ENCODE measurements around the gene CASZ1.
A peak's percentile ranks its signal among the peaks of the same experiment; 100 is the strongest.

CASZ1 gene

DNA sequence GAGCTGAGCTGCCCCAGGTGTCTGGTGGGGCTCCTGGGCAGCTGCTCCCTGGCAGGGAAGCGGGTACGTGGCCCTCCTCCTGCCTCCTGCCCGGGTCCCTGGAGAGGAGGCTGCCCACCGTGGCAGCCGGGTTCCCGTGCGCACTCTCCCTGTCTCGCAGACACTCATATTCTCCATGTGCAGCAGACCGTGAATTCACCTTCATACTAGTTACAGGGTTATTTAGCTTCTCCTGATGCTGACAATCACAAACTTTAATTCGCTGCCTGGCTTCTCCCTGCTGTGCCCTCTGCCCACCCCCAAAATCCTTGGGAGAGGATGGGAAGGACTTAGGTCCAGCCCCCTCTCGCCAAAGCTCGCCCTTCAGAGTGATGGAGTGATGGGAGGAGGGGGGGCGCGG is 95.3 kb downstream of the CASZ1 start:
- H3K27me3 Mint-ChIP-seq = no peaks in the 10 kb centered on the region
- no peak overlapping the region for H3K4me3 Mint-ChIP-seq
- H3K36me3 Mint-ChIP-seq (ENCODE audit: insufficient read depth) = no peaks in the 10 kb centered on the region
- H3K4me1 Mint-ChIP-seq = peaks cover 7% of the 10 kb centered on the region
- no peaks in the 10 kb centered on the region for H3K9me3 Mint-ChIP-seq
- no peak for ATAC-seq (replicated peaks; ENCODE audit: extremely low read depth, poor library complexity, severe bottlenecking)
- no peak overlapping the region for H3K27ac Mint-ChIP-seq (ENCODE audit: low read depth)
- DNase-seq (ENCODE audit: low spot score in 2 of 2) = no peak

DNA sequence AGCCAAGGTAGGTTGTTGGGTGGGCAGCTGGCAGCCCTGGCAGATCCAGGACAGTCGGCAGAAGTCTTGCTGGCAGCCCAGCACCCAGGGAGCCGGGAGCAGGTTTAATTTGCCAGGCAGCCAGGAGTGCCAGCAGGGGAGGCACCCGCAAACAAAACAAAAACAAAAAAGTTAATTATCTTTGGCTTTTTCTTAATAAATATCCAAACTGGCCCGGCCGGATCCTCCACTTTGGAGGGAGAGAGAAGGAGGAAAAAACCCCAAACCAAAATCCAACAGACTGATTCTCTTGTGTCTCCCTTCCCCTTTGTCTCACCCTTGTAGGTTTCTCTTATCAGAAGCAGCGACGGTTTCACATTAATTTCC is 97.0 kb downstream of the CASZ1 start:
- no peaks in the 10 kb centered on the region for H3K9me3 Mint-ChIP-seq
- H3K4me3 Mint-ChIP-seq = no peak overlapping the region
- no peak for DNase-seq (ENCODE audit: low spot score in 2 of 2)
- ATAC-seq (replicated peaks; ENCODE audit: extremely low read depth, poor library complexity, severe bottlenecking) = no peak
- H3K27me3 Mint-ChIP-seq = no peaks in the 10 kb centered on the region
- no peak overlapping the region for H3K27ac Mint-ChIP-seq (ENCODE audit: low read depth)
- peaks cover 12% of the 10 kb centered on the region for H3K4me1 Mint-ChIP-seq
- peaks cover 2% of the 10 kb centered on the region for H3K36me3 Mint-ChIP-seq (ENCODE audit: insufficient read depth)

DNA sequence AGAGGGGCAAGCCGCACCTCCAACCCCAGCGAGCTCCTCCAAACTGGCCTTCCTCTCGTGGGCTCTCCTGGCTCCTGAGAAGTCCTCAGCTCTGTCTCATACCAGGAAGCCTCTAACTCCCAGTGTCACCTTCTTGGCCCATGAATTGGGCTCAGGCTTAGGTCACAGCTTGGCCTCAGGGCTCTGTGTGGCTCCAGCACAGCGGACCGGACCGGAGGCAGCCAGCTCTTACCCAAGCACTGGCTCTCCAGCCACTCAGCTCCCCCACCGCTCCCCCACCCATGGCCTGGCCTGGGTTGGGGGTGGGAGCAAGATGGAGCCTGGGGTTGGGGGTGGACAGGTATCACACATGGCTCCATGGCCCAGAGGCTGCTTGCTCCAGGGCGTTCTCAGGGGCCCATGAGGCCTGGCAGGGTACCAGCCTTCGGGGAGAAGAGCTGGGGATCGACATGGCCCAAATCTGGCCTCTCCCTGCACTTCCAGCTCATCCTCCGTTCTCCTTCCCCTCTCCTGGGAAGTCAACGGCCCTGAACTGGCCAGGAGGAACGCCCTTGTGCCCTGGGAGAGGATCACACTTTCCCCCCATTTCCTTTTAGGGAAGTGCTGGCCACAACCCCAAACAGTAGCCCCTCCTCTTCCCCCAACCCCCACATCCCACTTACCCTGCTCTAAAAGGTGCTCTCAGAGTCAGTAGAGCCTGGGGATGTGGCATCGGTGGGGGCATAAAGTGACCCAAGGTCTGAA is 97.5 kb downstream of the CASZ1 start:
- Mint-ChIP-seq H3K4me3 (no peak overlapping the region), H3K4me1 (peaks cover 12% of the 10 kb centered on the region), H3K36me3 (ENCODE audit: insufficient read depth) (peaks cover 2% of the 10 kb centered on the region), H3K27ac (ENCODE audit: low read depth) (no peak overlapping the region), H3K9me3 (no peaks in the 10 kb centered on the region), H3K27me3 (no peaks in the 10 kb centered on the region)
- DNase-seq (ENCODE audit: low spot score in 2 of 2) = no peak
- ATAC-seq (replicated peaks; ENCODE audit: extremely low read depth, poor library complexity, severe bottlenecking) = no peak

DNA sequence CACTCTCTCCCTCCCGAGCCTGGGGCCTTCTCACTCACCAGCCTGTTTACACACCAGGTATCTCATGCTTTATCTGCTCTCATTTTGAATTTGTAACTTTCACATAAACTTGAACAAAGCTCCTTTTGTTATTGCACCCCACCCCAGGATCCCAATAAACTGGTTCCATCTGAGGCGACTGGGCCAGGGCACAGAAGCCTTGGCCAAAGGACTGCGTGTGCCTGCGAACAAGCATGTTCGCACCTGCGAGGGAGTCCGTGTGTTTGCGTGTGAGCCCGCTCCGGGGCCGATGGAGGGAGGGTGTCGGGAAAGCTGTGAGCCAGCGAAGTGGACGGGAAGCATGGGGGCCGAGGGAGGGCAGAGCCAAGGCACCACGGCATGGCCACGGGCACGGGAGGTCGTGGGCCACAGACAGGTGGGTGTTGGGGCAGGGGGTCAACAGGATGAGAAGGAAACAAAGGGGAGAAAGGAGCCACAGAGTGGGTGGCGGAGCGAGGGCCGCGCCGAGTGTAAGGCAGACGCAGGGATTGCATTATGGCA is 98.8 kb downstream of the CASZ1 start:
- Mint-ChIP-seq H3K4me1 (peaks cover 22% of the 10 kb centered on the region), H3K36me3 (ENCODE audit: insufficient read depth) (peaks cover 5% of the 10 kb centered on the region), H3K27ac (ENCODE audit: low read depth) (no peak overlapping the region), H3K4me3 (no peak overlapping the region), H3K27me3 (no peaks in the 10 kb centered on the region), H3K9me3 (no peaks in the 10 kb centered on the region)
- DNase-seq (ENCODE audit: low spot score in 2 of 2) = no peak
- no peak for ATAC-seq (replicated peaks; ENCODE audit: extremely low read depth, poor library complexity, severe bottlenecking)

DNA sequence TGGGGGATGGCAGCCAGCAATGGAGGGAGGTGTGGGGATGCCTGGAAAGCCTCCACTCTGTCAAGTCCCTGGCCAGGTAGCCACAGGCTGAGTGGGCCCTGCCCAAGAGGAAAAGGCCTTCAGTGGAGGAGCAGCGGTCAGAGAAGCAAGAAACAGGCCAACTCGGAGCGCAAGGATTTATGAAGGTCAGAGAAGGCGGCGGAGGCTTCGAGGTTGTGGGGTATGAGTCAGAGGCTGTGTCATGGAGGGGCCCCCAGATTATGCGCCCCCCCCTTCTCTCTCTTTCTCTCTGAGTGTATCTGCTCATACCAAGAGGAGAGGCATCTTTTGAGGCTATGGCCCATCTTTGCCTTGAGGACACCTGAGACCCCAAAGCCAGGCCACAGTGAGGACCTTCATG is 99.5 kb downstream of the CASZ1 start:
- no peak overlapping the region for H3K4me3 Mint-ChIP-seq
- ATAC-seq (replicated peaks; ENCODE audit: extremely low read depth, poor library complexity, severe bottlenecking) = no peak

GRCh38 chr1:10694633-10695627 is 101.5 kb downstream of the CASZ1 start:
- ATAC-seq (replicated peaks; ENCODE audit: extremely low read depth, poor library complexity, severe bottlenecking) (peak; percentile 40), DNase-seq (ENCODE audit: low spot score in 2 of 2) (peak; percentile 55 to 73)
- Mint-ChIP-seq H3K27ac (ENCODE audit: low read depth) (peak overlapping the region; percentile 87), H3K9me3 (no peaks in the 10 kb centered on the region), H3K4me3 (peak overlapping the region; percentile 83), H3K4me1 (peaks cover 27% of the 10 kb centered on the region), H3K27me3 (no peaks in the 10 kb centered on the region), H3K36me3 (ENCODE audit: insufficient read depth) (peaks cover 8% of the 10 kb centered on the region)

More for the DNA sequence above, 99.5 kb downstream of the CASZ1 start:
- peaks cover 27% of the 10 kb centered on the region for H3K4me1 Mint-ChIP-seq
- DNase-seq (ENCODE audit: low spot score in 2 of 2) = no peak
- no peaks in the 10 kb centered on the region for H3K27me3 Mint-ChIP-seq
- peaks cover 8% of the 10 kb centered on the region for H3K36me3 Mint-ChIP-seq (ENCODE audit: insufficient read depth)
- no peaks in the 10 kb centered on the region for H3K9me3 Mint-ChIP-seq
- no peak overlapping the region for H3K27ac Mint-ChIP-seq (ENCODE audit: low read depth)

GRCh38 chr1:10694274-10694632 is 102.2 kb downstream of the CASZ1 start:
- Mint-ChIP-seq H3K4me3 (peak overlapping the region; percentile 79), H3K27ac (ENCODE audit: low read depth) (peak overlapping the region; percentile 87), H3K27me3 (no peaks in the 10 kb centered on the region), H3K4me1 (peaks cover 32% of the 10 kb centered on the region), H3K36me3 (ENCODE audit: insufficient read depth) (peaks cover 8% of the 10 kb centered on the region), H3K9me3 (no peaks in the 10 kb centered on the region)
- ATAC-seq (replicated peaks; ENCODE audit: extremely low read depth, poor library complexity, severe bottlenecking) (peak; percentile 75), DNase-seq (ENCODE audit: low spot score in 2 of 2) (no peak)

DNA sequence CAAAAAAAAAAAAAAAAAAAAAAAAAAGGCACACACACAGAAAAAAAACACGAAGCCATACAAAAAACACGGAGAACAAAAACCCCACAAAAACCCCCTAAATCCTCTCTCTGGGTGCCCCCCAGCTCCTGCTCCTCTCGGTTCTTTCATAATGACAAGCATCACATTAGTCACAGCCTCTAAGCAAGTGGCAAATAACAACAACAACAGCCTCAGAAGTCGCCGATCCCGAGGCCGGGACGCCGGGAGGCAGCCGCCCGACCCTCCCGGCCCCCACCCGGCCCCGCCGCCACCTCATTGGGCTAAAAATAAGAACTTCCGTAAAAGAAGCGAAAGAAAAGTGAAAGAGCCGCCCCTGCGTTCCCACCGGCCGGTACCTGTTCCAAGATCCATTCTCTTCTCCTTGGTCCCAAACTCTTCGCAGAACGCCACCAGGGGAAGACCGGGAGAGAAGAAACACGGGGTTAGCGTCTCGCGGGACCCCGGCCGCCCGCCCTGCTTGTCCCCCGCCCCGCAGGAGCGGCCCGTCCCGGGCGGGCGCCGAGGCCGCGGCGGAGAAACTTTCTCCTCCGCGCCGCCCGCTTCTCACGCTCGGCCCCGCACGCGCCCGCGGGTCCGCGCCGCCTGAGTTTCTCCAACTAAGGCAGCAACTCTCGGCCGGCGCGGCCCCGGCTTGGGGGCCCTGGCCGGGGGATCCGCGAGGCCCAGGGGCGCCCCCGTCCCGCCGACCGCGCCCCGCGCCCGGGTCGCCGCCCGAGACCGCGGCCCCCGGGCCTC is 102.8 kb downstream of the CASZ1 start:
- Mint-ChIP-seq H3K36me3 (ENCODE audit: insufficient read depth) (peaks cover 8% of the 10 kb centered on the region), H3K9me3 (no peaks in the 10 kb centered on the region), H3K27me3 (no peaks in the 10 kb centered on the region), H3K27ac (ENCODE audit: low read depth) (peak overlapping the region; percentile 87), H3K4me1 (peaks cover 36% of the 10 kb centered on the region), H3K4me3 (peak overlapping the region; percentile 79)
- DNase-seq (ENCODE audit: low spot score in 2 of 2) = peak in 1 of 2 donors; percentile 22
- ATAC-seq (replicated peaks; ENCODE audit: extremely low read depth, poor library complexity, severe bottlenecking) = peak; percentile 25

DNA sequence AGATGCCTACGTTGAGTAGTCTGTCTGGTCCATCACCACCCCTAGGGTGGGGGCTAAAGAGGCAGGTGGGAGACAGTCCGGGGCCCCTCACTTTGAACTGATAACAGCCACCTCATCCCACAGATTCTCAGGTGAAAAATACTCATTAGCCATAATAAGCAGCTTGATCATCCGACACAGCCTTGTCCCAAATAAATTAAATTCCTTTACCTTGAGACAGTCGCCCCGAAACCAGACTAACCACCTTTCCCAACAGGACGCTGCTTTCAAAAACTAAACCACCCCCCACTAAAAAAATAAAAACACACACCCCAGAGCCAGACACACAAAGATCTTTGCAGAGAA is 103.3 kb downstream of the CASZ1 start:
- Mint-ChIP-seq H3K27me3 (no peaks in the 10 kb centered on the region), H3K27ac (ENCODE audit: low read depth) (peak overlapping the region; percentile 87), H3K4me1 (peaks cover 41% of the 10 kb centered on the region), H3K4me3 (peak overlapping the region; percentile 79), H3K36me3 (ENCODE audit: insufficient read depth) (peaks cover 8% of the 10 kb centered on the region), H3K9me3 (no peaks in the 10 kb centered on the region)
- no peak for ATAC-seq (replicated peaks; ENCODE audit: extremely low read depth, poor library complexity, severe bottlenecking)
- no peak for DNase-seq (ENCODE audit: low spot score in 2 of 2)

- H3K4me1 Mint-ChIP-seq = peaks cover 47% of the 10 kb centered on the region
- H3K27ac Mint-ChIP-seq (ENCODE audit: low read depth) = peak overlapping the region; percentile 87
- DNase-seq (ENCODE audit: low spot score in 2 of 2) = peak; percentile 39 to 40
- peak overlapping the region; percentile 79 for H3K4me3 Mint-ChIP-seq
- H3K27me3 Mint-ChIP-seq = no peaks in the 10 kb centered on the region
- H3K9me3 Mint-ChIP-seq = no peaks in the 10 kb centered on the region
- peaks cover 8% of the 10 kb centered on the region for H3K36me3 Mint-ChIP-seq (ENCODE audit: insufficient read depth)
- ATAC-seq (replicated peaks; ENCODE audit: extremely low read depth, poor library complexity, severe bottlenecking) = peak; percentile 27
Measured at GRCh38 chr1:10692401-10693021, 103.9 kb downstream of the CASZ1 start.

DNA sequence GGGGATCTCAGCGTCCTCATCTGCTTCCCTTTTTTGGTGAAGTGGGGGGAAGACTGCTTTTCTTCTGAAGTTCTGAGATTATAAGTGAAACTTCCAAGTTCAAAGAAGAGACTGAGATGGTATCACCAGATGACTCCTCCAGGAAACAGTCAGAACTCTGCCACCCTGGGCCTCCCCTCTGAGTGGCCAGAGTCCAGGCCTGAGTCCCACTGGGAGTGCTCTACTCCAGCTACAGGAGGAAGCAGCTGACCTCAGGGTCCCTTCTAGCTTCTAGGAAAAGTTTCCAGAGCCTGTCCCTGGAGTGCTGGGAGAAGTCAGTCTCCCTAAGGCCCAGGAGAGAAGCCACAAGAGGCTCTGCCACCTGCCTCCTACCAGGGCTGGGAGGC is 104.7 kb downstream of the CASZ1 start:
- ATAC-seq (replicated peaks; ENCODE audit: extremely low read depth, poor library complexity, severe bottlenecking) (no peak), DNase-seq (ENCODE audit: low spot score in 2 of 2) (no peak)
- H3K36me3 Mint-ChIP-seq (ENCODE audit: insufficient read depth) = peaks cover 8% of the 10 kb centered on the region
- H3K27ac Mint-ChIP-seq (ENCODE audit: low read depth) = no peak overlapping the region
- no peaks in the 10 kb centered on the region for H3K9me3 Mint-ChIP-seq
- no peak overlapping the region for H3K4me3 Mint-ChIP-seq
- H3K27me3 Mint-ChIP-seq = no peaks in the 10 kb centered on the region
- H3K4me1 Mint-ChIP-seq = peaks cover 52% of the 10 kb centered on the region
